Measurements from ENCODE around the gene CFAP54.

- TF ChIP-seq SIN3A (IDR thresholded peaks at IDR 0.05; ENCODE audit: borderline replicate concordance, insufficient read depth, low read length) (no peak), REST (IDR thresholded peaks at IDR 0.05; ENCODE audit: insufficient read depth in 1 of 2, low read depth in 2 of 2, low read length in 2 of 2) (no peak)
Observed at GRCh38 chr12:96912261-96912660, 422.9 kb downstream of the CFAP54 start.
